Stimulated activated naive B cell treated with anti-CD40 and anti-IgM and Interleukin-4, amounts not matched to agents 10 μg/mL and 1 μg/mL and 100 μg/mL, for 72 hours (primary cell): ENCODE measurements around the gene TAX1BP1.

ENCODE experiments used
- ATAC-seq, 2 donors: fragments of 150-1000 bp; cut with Tn5 transposase; replicated peaks; 2 replicates each; pipeline ENCODE4 v1.10.0; 2021; ENCODE audit warnings: moderate library complexity in 1 of 2
- DNase-seq: peaks from one replicate; pipeline ENCODE4 v3.0.0; 2021
- H3K27ac Mint-ChIP-seq: one replicate; pipeline ENCODE4 v1.8.0; 2022; ENCODE audit warnings: mild to moderate bottlenecking, mixed read lengths
- H3K27me3 Mint-ChIP-seq, 2 donors: one replicate each; pipeline ENCODE4 v1.8.0; 2022; ENCODE audit warnings: mixed read lengths in 2 of 2
- H3K36me3 Mint-ChIP-seq, 2 donors: one replicate each; pipeline ENCODE4 v1.8.0; 2022; ENCODE audit warnings: mixed read lengths in 2 of 2, mild to moderate bottlenecking in 1 of 2
- H3K4me1 Mint-ChIP-seq, 2 donors: one replicate each; pipeline ENCODE4 v1.8.0; 2022; ENCODE audit warnings: mixed read lengths in 2 of 2, mild to moderate bottlenecking in 1 of 2
- H3K4me3 Mint-ChIP-seq, 2 donors: one replicate each; pipeline ENCODE4 v1.8.0; 2022; ENCODE audit warnings: mild to moderate bottlenecking in 2 of 2, mixed read lengths in 2 of 2, moderate library complexity in 1 of 2
- H3K9me3 Mint-ChIP-seq, 2 donors: one replicate each; pipeline ENCODE4 v1.8.0; 2022; ENCODE audit warnings: mixed read lengths in 2 of 2, mild to moderate bottlenecking in 1 of 2

The TAX1BP1 gene

DNA sequence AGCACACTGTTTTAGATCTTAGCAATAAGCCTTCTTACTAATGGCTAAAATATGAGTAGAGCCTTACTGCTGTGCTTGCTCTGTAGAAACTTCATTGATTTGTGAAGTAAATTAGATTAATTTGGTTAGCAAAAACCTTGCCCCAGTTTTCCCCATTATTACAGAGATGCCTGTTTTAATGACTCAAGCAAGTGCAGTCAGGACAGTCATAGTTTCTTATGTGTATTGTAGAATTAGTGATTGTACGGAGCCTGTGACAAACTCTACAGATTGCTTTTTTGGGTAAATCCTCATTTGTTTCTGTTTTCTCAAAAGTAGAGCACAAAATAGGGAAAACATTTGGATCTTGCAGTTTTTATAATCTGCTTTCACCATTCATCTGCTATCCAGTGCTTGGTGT, 7.0 kb downstream of the TAX1BP1 start:
- Mint-ChIP-seq H3K27ac (no peak overlapping the region), H3K4me1 (peaks cover 16 to 22% of the 10 kb centered on the region in 2 donors), H3K27me3 (no peaks in the 10 kb centered on the region), H3K9me3 (no peaks in the 10 kb centered on the region), H3K4me3 (no peak overlapping the region), H3K36me3 (peaks cover 15 to 17% of the 10 kb centered on the region in 2 donors)
- DNase-seq (no peak), ATAC-seq (no peak)

DNA sequence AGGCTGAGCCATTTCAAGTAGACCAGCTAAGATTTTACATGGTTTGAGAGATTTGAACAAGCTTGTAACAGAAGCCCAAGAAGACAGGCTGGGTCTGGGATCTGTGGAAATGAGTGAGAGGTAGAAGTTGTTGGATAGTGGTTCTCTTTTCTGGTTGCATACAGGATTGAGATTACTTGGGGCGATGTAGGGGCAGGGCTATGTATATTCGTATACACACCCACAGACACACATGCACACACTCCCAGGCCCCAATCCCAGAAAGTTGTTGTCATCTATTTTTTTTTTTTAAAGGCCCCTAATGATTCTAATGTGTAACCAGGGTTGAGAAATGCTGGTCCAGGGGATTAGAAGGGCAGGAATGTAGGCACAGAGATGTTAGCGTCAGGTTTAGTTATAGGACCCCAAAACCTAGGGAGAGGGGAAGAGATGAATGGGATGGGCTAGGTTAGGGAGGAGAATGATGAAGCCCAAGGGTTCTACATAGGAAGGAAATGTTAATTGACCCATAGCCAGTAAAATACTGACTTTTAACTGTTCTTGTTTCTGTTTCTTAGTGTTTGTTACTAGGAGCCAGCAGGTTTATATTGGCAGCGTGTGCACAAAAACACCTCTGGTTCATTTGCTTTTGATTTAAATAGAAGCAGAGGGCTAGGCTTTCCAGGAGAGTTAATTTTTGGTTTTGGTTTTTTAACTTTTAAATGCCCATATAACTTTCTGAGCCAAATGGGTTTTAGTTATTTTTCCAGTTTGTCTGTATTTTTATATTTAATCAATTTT, 7.8 kb downstream of the TAX1BP1 start:
- DNase-seq (no peak), ATAC-seq (no peak)
- Mint-ChIP-seq H3K36me3 (peaks cover 18 to 21% of the 10 kb centered on the region in 2 donors), H3K4me1 (peaks cover 12 to 22% of the 10 kb centered on the region in 2 donors), H3K27me3 (no peaks in the 10 kb centered on the region), H3K4me3 (no peak overlapping the region), H3K9me3 (no peaks in the 10 kb centered on the region), H3K27ac (no peak overlapping the region)

DNA sequence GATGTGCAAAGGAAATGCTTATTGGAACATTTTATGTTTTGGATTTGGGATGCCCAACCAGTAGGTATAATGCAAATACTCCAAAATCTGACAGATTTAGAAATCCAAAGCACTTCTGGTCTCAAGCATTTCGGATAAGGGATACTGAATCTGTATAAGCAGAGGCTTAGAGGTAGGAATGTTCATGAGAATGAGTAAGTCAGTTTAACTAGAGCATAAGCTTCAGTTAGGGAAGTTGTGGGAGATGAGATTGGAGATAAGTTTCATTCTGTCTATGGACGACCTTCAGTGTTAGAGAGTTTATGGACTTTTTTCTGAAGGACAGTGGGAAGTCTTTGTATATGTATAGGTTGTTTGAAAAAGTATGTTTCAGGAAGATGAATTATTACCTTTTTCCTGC, 10.4 kb downstream of the TAX1BP1 start:
- Mint-ChIP-seq H3K27ac (no peak overlapping the region), H3K4me3 (no peak overlapping the region), H3K36me3 (peaks cover 25 to 27% of the 10 kb centered on the region in 2 donors), H3K9me3 (no peaks in the 10 kb centered on the region), H3K4me1 (peaks cover 6 to 17% of the 10 kb centered on the region in 2 donors), H3K27me3 (no peaks in the 10 kb centered on the region)
- DNase-seq (no peak), ATAC-seq (no peak)

DNA sequence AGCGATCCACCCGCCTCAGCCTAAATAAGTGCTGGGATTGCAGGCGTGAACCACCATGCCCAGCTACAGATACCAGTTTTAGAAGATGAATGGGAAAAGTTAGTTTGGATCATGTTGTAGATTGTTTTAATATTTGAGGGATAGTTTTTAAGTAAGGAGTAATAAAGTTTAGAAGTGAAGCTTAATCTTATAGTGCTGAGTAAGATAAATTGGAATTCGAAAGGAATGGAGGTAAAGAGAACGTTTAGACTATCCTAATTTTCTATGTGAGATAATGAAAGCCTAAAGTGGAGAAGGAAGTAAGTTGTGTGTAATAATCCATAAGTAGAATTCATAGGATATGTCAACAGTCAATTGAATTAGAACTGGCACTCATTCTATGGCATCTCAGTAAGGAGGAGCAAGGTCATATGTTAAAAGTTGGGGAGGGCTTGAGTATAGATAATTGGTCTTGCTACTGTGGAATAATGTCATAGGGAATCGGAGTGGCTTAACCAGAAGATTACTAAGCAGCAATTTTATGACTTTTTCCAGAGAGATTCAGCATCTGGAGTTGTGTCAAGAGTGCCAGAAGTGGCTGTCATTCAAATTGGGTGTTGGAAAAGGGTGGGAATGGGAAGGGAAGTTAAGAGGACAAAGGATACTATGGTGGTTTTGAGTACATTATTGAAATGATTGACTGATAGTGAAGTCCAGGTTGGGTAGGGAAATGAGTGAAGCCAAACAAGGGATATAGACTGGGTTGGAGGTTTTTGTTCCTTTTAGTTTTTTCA, 12.1 kb downstream of the TAX1BP1 start:
- H3K36me3 Mint-ChIP-seq, result peaks cover 28 to 32% of the 10 kb centered on the region in 2 donors
- no peak overlapping the region for H3K27ac Mint-ChIP-seq
- H3K27me3 Mint-ChIP-seq, result no peaks in the 10 kb centered on the region
- ATAC-seq, result no peak
- no peak overlapping the region for H3K4me3 Mint-ChIP-seq
- H3K4me1 Mint-ChIP-seq, result peaks cover 6 to 9% of the 10 kb centered on the region in 2 donors
- no peaks in the 10 kb centered on the region for H3K9me3 Mint-ChIP-seq
- no peak for DNase-seq

DNA sequence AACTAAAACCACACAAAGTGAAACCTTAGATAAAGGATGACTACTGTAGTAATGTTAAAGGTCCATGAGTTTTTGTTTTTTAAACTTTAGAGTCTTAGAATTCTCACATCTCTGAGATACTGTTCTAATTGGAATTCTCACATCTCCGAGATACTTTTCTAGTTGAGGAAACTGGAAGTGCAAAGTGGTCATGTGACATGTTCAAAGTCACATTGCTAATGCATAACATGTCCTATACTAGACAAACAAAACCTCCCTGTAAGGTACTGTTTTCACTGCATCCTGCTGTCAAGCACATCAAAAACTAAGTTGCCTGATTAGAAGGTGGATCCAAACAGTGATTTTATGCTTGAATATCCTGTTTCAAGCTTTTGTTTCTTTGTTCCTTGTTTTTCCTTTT, 13.9 kb downstream of the TAX1BP1 start:
- H3K27ac Mint-ChIP-seq, result no peak overlapping the region
- peaks cover 36 to 41% of the 10 kb centered on the region in 2 donors for H3K36me3 Mint-ChIP-seq
- no peak for ATAC-seq

DNA sequence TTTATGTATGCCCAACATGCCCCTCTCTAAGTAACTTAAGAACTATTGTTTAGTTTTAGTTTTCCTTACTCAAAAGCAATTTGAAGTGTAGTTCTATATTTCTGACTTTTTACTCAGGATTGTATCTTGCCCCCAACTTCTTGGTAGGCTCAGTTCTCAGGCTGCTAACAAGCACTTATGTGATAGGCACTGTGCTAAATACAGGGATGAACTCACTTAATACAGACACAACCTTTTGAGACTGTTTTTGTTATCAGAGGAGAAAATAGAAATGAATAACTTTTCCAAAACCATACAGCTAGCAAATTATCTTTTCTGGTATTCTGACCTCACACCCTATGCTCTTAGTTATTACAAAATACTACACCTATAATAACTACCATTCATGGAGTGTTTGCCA, 16.3 kb downstream of the TAX1BP1 start:
- no peaks in the 10 kb centered on the region for H3K27me3 Mint-ChIP-seq
- peaks cover 0 to under 1% of the 10 kb centered on the region in 2 donors for H3K9me3 Mint-ChIP-seq
- peaks cover 26 to 32% of the 10 kb centered on the region in 2 donors for H3K36me3 Mint-ChIP-seq
- DNase-seq, result no peak
- H3K4me3 Mint-ChIP-seq, result no peak overlapping the region
- no peak for ATAC-seq
- no peak overlapping the region for H3K27ac Mint-ChIP-seq
- no peaks in the 10 kb centered on the region for H3K4me1 Mint-ChIP-seq

More for the DNA sequence above, 13.9 kb downstream of the TAX1BP1 start:
- Mint-ChIP-seq H3K4me1 (peaks cover 0 to 2% of the 10 kb centered on the region in 2 donors), H3K27me3 (no peaks in the 10 kb centered on the region), H3K4me3 (no peak overlapping the region), H3K9me3 (no peaks in the 10 kb centered on the region)
- no peak for DNase-seq

DNA sequence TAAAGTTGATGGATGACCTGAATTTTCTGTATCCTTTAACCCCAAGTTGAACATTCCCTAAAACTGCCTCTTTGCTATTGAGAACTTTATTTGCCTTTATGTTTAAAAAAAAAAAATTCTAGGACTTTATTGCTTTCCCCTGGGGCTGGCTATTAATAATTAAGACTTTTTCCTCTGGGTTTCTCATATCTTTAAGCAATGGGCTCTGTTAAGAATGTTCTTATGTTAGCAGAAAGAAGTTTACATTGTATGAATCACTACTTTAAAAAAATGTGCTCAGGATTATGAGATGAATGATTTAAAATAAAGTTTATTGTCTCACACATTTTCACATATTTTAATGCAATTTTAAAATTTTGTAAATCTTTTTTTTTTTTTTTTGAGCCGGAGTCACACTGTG, 19.5 kb downstream of the TAX1BP1 start:
- H3K4me1 Mint-ChIP-seq, result peaks cover 2 to 10% of the 10 kb centered on the region in 2 donors
- no peaks in the 10 kb centered on the region for H3K27me3 Mint-ChIP-seq
- peaks cover 23 to 30% of the 10 kb centered on the region in 2 donors for H3K36me3 Mint-ChIP-seq
- DNase-seq, result no peak
- no peak for ATAC-seq
- no peak overlapping the region for H3K4me3 Mint-ChIP-seq
- peaks cover 0 to 2% of the 10 kb centered on the region in 2 donors for H3K9me3 Mint-ChIP-seq
- no peak overlapping the region for H3K27ac Mint-ChIP-seq

DNA sequence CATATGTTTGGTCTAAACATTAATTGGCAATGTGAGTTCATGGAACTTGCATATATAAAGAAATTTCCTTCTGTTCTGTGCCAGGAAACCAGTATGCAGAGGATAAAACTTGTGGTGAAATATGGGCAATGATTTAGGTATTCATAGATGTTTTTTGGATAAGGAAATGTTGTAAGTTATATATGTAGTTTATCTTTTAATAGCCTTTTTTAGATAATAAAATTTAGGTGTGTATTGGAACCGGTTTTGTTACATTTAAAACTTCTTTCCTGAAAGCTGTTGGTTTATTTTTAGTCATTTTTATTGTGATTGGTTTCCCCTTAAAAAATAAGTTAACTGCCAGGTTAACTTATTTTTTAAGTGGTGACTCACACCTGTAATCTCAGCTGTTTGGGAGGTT, 22.1 kb downstream of the TAX1BP1 start:
- ATAC-seq, result no peak
- no peak overlapping the region for H3K4me3 Mint-ChIP-seq
- no peak for DNase-seq
- H3K27ac Mint-ChIP-seq, result no peak overlapping the region
- H3K9me3 Mint-ChIP-seq, result peaks cover 0 to 2% of the 10 kb centered on the region in 2 donors
- no peaks in the 10 kb centered on the region for H3K27me3 Mint-ChIP-seq
- H3K36me3 Mint-ChIP-seq, result peaks cover 20 to 28% of the 10 kb centered on the region in 2 donors
- peaks cover 5 to 10% of the 10 kb centered on the region in 2 donors for H3K4me1 Mint-ChIP-seq

DNA sequence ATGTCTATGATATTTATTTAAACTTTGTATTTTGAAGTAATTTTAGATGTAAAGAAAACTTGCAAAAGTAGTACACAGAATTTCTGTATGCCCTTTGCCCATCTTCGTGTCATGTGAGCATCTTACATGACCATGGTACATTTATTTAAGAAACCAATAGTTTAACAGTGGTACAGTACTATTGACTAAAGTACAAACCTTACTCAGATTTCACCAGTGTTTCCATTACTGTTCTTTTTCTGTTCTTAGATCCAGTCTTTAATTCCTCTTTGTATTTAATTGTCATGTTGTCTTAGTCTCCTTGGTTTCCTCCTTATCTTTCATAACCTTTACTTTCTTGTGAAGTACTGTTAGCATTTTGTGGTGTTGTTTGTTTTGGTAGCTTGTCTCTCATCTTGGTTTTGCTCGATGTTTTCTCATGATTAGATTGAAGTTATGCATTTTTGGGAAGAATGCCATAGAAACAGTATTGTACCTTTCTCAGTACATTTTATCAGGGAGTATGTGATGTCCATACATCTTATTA, 24.1 kb downstream of the TAX1BP1 start:
- no peak for DNase-seq
- no peak overlapping the region for H3K4me3 Mint-ChIP-seq
- H3K27ac Mint-ChIP-seq, result no peak overlapping the region
- ATAC-seq, result no peak
- H3K4me1 Mint-ChIP-seq, result peaks cover 5 to 10% of the 10 kb centered on the region in 2 donors
- peaks cover 13 to 19% of the 10 kb centered on the region in 2 donors for H3K36me3 Mint-ChIP-seq
- H3K9me3 Mint-ChIP-seq, result peaks cover 0 to 2% of the 10 kb centered on the region in 2 donors
- H3K27me3 Mint-ChIP-seq, result no peaks in the 10 kb centered on the region

DNA sequence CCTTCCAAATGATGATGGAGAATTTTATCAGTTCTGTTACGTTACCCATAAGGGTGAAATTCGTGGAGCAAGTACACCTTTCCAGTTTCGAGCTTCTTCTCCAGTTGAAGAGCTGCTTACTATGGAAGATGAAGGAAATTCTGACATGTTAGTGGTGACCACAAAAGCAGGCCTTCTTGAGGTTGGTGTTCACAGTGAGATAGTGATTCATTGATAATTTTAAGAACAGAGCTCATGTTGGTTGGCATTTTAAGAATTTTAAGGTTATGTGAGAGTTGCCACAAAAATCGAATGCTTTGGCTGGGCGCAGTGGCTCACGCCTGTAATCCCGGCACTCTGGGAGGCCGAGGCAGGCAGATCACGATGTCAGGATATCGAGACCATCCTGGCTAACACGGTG, 25.9 kb downstream of the TAX1BP1 start:
- Mint-ChIP-seq H3K27me3 (no peaks in the 10 kb centered on the region), H3K4me1 (peaks cover 5 to 10% of the 10 kb centered on the region in 2 donors), H3K4me3 (no peak overlapping the region), H3K36me3 (peaks cover 13 to 19% of the 10 kb centered on the region in 2 donors), H3K27ac (no peak overlapping the region), H3K9me3 (peaks cover 0 to 2% of the 10 kb centered on the region in 2 donors)
- ATAC-seq (no peak), DNase-seq (no peak)

DNA sequence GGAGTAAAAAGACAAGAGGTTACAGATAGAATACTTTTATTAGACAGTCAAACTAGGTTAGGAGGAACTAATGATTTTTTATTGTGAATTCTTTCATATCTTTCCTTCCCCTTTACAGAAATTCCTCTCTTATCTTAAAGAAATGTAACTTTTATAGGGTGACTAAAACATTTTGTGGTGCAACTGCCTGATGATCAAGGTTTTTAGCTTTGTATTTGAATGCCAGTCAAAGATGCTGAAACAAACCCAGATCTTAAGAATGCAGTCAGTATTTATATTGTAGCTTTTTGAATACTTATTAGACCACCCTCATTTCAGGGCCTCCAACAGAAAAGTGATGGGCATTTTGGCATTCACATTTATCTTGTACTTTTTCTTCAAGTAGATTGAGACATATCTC, 27.4 kb downstream of the TAX1BP1 start:
- Mint-ChIP-seq H3K27me3 (no peaks in the 10 kb centered on the region), H3K9me3 (no peaks in the 10 kb centered on the region), H3K36me3 (peaks cover 13 to 17% of the 10 kb centered on the region in 2 donors), H3K4me1 (peaks cover 5 to 16% of the 10 kb centered on the region in 2 donors), H3K4me3 (no peak overlapping the region), H3K27ac (no peak overlapping the region)
- DNase-seq (no peak), ATAC-seq (no peak)

DNA sequence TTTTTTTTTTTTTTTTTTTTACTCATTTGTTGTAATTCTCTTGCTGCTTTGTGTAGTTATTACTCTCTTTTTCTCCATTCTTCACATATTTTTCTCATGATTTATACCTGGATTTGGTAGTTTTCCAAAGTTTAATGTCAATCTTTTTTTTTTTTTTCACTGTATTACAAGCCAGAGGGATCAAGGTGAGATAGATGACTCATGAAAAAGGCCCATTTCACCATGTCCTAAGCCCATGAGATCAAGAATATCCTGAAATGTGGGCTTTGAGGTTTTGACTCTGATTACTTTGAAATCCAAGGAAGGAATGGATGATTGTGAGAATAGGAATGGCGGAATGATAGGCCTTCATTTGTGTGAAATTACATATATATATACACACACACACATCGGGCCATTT, 31.1 kb downstream of the TAX1BP1 start:
- Mint-ChIP-seq H3K9me3 (no peaks in the 10 kb centered on the region), H3K36me3 (peaks cover 6 to 17% of the 10 kb centered on the region in 2 donors), H3K27ac (no peak overlapping the region), H3K4me1 (peaks cover 0 to 6% of the 10 kb centered on the region in 2 donors), H3K4me3 (no peak overlapping the region), H3K27me3 (no peaks in the 10 kb centered on the region)
- DNase-seq, result no peak
- ATAC-seq, result no peak

DNA sequence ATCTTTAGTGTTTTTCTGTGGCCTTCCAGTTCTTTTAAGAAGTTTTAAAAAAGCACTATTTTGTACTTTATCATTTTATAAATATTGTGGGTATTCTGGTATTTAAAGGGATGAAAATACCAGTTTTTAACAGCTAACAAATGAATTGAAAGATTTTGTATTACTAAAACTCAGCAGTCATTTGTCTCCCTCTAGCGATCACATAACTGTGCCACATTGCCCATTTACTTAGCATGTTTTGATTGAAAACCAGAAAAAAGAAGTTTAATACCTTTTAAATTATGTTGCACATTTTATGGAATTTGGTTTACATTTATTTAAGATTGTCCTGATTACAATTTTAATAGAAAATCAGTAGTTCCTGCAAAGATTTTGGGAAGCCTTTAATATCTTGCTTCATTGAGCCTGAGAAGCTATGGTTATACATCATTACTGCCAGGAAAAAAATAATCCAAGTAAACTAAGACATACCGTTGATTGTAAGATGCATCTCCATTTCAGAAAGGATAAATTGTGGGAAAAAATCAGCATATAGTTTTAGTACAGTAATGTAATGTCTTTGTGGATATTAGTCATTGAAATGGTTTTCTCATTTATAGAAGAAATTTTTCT, 34.9 kb downstream of the TAX1BP1 start:
- H3K27me3 Mint-ChIP-seq, result no peaks in the 10 kb centered on the region
- H3K4me3 Mint-ChIP-seq, result no peak overlapping the region
- H3K27ac Mint-ChIP-seq, result no peak overlapping the region
- no peaks in the 10 kb centered on the region for H3K9me3 Mint-ChIP-seq
- H3K36me3 Mint-ChIP-seq, result peaks cover 6 to 28% of the 10 kb centered on the region in 2 donors
- ATAC-seq (no peak), DNase-seq (no peak)
- H3K4me1 Mint-ChIP-seq, result peaks cover 3 to 6% of the 10 kb centered on the region in 2 donors

DNA sequence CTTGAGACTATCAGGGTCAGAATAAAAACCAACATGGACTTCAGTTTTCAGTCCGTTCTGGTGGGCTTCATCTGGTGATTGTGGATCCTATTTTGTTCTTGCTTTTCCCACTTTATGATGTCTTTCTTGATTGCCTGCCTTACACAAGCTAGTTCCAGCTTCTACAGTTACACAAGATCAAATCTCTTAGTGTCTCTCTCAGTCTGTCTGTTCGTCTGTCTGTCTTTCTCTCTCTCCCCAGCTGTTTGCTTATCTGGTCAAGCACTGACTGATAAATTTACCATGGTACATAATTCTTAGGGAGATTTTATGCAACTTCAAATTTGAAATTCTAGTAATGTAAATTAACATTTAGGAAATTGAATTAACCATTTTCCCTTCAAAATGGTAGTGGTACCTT, 35.8 kb downstream of the TAX1BP1 start:
- no peaks in the 10 kb centered on the region for H3K27me3 Mint-ChIP-seq
- H3K9me3 Mint-ChIP-seq, result no peaks in the 10 kb centered on the region
- ATAC-seq (no peak), DNase-seq (no peak)
- H3K4me3 Mint-ChIP-seq, result no peak overlapping the region
- peaks cover 3 to 6% of the 10 kb centered on the region in 2 donors for H3K4me1 Mint-ChIP-seq
- H3K27ac Mint-ChIP-seq, result no peak overlapping the region
- H3K36me3 Mint-ChIP-seq, result peaks cover 6 to 28% of the 10 kb centered on the region in 2 donors
